Loucy (cell line): Measurements from ENCODE around the gene MRPL57.
"Not testable (repeated sequence)": the region's sequence is repeated elsewhere in the genome, so short reads cannot be mapped to it uniquely, and the experiment has no call there.

Experiments
- H2AFZ ChIP-seq: fragments of 200-600 bp; sonication (generic); 2 replicates; pipeline ENCODE4 v1.6.0; 2016; ENCODE audit warnings: antibody characterized with exemption, mild to moderate bottlenecking, low read length, moderate library complexity
- H3F3A ChIP-seq: fragments of 200-600 bp; 2 replicates; pipeline ENCODE4 v1.6.0; 2016; ENCODE audit warnings: antibody characterized with exemption, low read depth, mild to moderate bottlenecking
- H3K27me3 ChIP-seq: fragments of 200-600 bp; sonication (generic); 2 replicates; pipeline ENCODE4 v1.6.1; 2014; ENCODE audit warnings: low read length, mild to moderate bottlenecking; ENCODE audit not compliant: insufficient read depth, poor library complexity, severe bottlenecking
- H3K36me3 ChIP-seq: fragments of 200-600 bp; sonication (generic); 2 replicates; pipeline ENCODE4 v1.6.1; 2016; ENCODE audit warnings: low read length; ENCODE audit not compliant: insufficient read depth
- H3K4me1 ChIP-seq: fragments of 200-600 bp; sonication (generic); 2 replicates; pipeline ENCODE4 v1.5.1; 2014; ENCODE audit warnings: low read length, mild to moderate bottlenecking; ENCODE audit not compliant: insufficient read depth, poor library complexity, severe bottlenecking
- H3K4me2 ChIP-seq: fragments of 200-600 bp; sonication (generic); 2 replicates; pipeline ENCODE4 v1.6.0; 2014; ENCODE audit warnings: antibody characterized with exemption, low read length, low read depth, mild to moderate bottlenecking; ENCODE audit not compliant: poor library complexity, severe bottlenecking
- H3K4me3 ChIP-seq: fragments of 200-600 bp; sonication (generic); 2 replicates; pipeline ENCODE4 v1.5.1; 2014; ENCODE audit warnings: low read length, mild to moderate bottlenecking, mixed read lengths; ENCODE audit not compliant: poor library complexity, severe bottlenecking
- H3K79me2 ChIP-seq: fragments of 200-600 bp; sonication (generic); 2 replicates; pipeline ENCODE4 v1.6.1; 2014; ENCODE audit warnings: low read length; ENCODE audit not compliant: insufficient read depth
- H3K9ac ChIP-seq: fragments of 200-600 bp; sonication (generic); 2 replicates; pipeline ENCODE4 v1.6.0; 2014; ENCODE audit warnings: mild to moderate bottlenecking, low read depth, low read length, moderate library complexity; ENCODE audit not compliant: poor library complexity, severe bottlenecking
- H3K9me2 ChIP-seq: fragments of 200-600 bp; sonication (generic); replicated peaks from 2 replicates; pipeline ENCODE4 v1.6.1; 2016; ENCODE audit warnings: low read depth, low read length, mixed read lengths
- H3K9me3 ChIP-seq: fragments of 200-600 bp; sonication (generic); 2 replicates; pipeline ENCODE4 v1.6.1; 2014; ENCODE audit warnings: mild to moderate bottlenecking, antibody characterized with exemption, low read length, low read depth; ENCODE audit not compliant: insufficient read depth
- H4K20me1 ChIP-seq: fragments of 200-600 bp; sonication (generic); 2 replicates; pipeline ENCODE4 v1.6.0; 2014; ENCODE audit warnings: antibody characterized with exemption, low read length, mild to moderate bottlenecking; ENCODE audit not compliant: insufficient read depth, poor library complexity, severe bottlenecking
- EZH2phosphoT487 ChIP-seq: fragments of 200-600 bp; IDR thresholded peaks from 2 replicates; pipeline ENCODE4 v1.6.1; 2018; ENCODE audit warnings: antibody characterized with exemption, mild to moderate bottlenecking, moderate library complexity, borderline replicate concordance
- TF ChIP-seq, protein P1 (sequence below): fragments of 200-600 bp; sonication (generic); conservative IDR thresholded peaks from 2 replicates; pipeline ENCODE4 v1.5.1; 2014; ENCODE audit warnings: mild to moderate bottlenecking, antibody characterized with exemption, low read length

Gene MRPL57

GRCh38 chr13:21152251-21152899, 24.1 kb upstream of the MRPL57 start:
- no peak overlapping the region for H3K4me2 ChIP-seq
- H3K9ac ChIP-seq = no peak overlapping the region
- H3K4me3 ChIP-seq = no peak overlapping the region
- H3K9me3 ChIP-seq = no peaks in the 10 kb centered on the region
- no peaks in the 10 kb centered on the region for H3K27me3 ChIP-seq
- TF ChIP-seq, protein P1, sequence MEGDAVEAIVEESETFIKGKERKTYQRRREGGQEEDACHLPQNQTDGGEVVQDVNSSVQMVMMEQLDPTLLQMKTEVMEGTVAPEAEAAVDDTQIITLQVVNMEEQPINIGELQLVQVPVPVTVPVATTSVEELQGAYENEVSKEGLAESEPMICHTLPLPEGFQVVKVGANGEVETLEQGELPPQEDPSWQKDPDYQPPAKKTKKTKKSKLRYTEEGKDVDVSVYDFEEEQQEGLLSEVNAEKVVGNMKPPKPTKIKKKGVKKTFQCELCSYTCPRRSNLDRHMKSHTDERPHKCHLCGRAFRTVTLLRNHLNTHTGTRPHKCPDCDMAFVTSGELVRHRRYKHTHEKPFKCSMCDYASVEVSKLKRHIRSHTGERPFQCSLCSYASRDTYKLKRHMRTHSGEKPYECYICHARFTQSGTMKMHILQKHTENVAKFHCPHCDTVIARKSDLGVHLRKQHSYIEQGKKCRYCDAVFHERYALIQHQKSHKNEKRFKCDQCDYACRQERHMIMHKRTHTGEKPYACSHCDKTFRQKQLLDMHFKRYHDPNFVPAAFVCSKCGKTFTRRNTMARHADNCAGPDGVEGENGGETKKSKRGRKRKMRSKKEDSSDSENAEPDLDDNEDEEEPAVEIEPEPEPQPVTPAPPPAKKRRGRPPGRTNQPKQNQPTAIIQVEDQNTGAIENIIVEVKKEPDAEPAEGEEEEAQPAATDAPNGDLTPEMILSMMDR = no peak
- no peak for TF ChIP-seq EZH2phosphoT487
- no peaks in the 10 kb centered on the region for H4K20me1 ChIP-seq
- no peaks in the 10 kb centered on the region for H3K9me2 ChIP-seq
- peaks cover 9% of the 10 kb centered on the region for H3K4me1 ChIP-seq
- H3F3A ChIP-seq = no peaks in the 10 kb centered on the region
- H2AFZ ChIP-seq = no peak overlapping the region
- no peaks in the 10 kb centered on the region for H3K79me2 ChIP-seq
- peaks cover 22% of the 10 kb centered on the region for H3K36me3 ChIP-seq

DNA sequence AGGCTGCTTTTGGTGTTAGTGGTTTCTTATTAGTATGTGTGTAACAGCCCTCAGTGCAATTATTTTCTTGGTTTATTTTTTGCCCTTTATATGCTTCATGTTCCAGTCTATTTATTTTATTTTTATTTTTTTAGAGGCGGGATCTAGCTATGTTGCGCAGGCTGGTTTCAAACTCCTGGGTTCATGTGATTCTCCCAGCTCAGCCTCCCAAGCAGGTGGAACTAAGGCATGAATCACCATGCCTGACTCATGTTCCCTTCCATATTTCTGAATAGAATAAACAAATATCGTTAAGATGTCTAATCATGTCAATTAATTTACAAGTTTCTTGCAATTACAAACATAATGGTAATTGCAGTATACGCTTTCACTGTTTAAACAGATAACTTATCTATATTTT, 11.8 kb upstream of the MRPL57 start:
- Histone ChIP-seq H3K4me2 (no peak overlapping the region), H3K36me3 (peaks cover 31% of the 10 kb centered on the region; the same call in 1 of the 2 replicates), H3K27me3 (no peaks in the 10 kb centered on the region), H4K20me1 (no peaks in the 10 kb centered on the region), H3K9ac (no peak overlapping the region), H3K4me3 (no peak overlapping the region), H3K9me2 (no peaks in the 10 kb centered on the region), H3F3A (no peaks in the 10 kb centered on the region), H3K9me3 (no peaks in the 10 kb centered on the region), H3K79me2 (peaks cover 7% of the 10 kb centered on the region; the same call in 1 of the 2 replicates), H3K4me1 (no peaks in the 10 kb centered on the region), H2AFZ (no peak overlapping the region)
- TF ChIP-seq, protein P1 = no peak
- no peak for TF ChIP-seq EZH2phosphoT487

GRCh38 chr13:21165606-21166005, 10.9 kb upstream of the MRPL57 start:
- H3K79me2 ChIP-seq = peaks cover 12% of the 10 kb centered on the region; the same call in 1 of the 2 replicates
- H3K9me2 ChIP-seq, H3K9me3 ChIP-seq, H3F3A ChIP-seq, H3K4me3 ChIP-seq, H3K4me2 ChIP-seq, H3K4me1 ChIP-seq, H2AFZ ChIP-seq, H3K9ac ChIP-seq, H3K27me3 ChIP-seq, H4K20me1 ChIP-seq: not testable (repeated sequence)
- peaks cover 37% of the 10 kb centered on the region; the same call in 1 of the 2 replicates for H3K36me3 ChIP-seq

DNA sequence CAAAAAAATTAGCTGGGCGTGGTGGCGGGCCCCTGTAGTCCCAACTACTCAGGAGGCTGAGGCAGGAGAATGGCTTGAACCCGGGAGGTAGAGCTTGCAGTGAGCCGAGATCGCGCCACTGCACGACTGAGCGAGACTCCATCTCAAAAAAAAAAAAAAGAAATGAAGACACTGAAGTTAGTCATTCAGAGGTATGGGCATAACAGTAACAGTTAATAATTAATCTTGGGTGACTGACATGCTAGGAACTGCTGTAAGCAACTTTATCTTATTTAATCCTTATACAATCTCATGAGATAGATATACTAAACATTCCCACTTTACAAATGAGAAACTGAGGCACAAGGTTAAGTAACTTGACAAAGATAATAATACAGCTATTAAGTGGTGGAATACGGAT, 5.0 kb upstream of the MRPL57 start:
- no peak overlapping the region for H3K9ac ChIP-seq
- peaks cover 24% of the 10 kb centered on the region for H3K4me1 ChIP-seq
- no peak overlapping the region for H2AFZ ChIP-seq
- no peaks in the 10 kb centered on the region for H3F3A ChIP-seq
- H3K9me2 ChIP-seq = no peaks in the 10 kb centered on the region
- no peaks in the 10 kb centered on the region for H3K27me3 ChIP-seq
- peaks cover 8% of the 10 kb centered on the region for H4K20me1 ChIP-seq
- H3K79me2 ChIP-seq = peaks cover 66% of the 10 kb centered on the region
- TF ChIP-seq, protein P1 = no peak
- TF ChIP-seq EZH2phosphoT487 = no peak
- H3K9me3 ChIP-seq = no peaks in the 10 kb centered on the region
- H3K36me3 ChIP-seq = peaks cover 34% of the 10 kb centered on the region; the same call in 1 of the 2 replicates
- H3K4me2 ChIP-seq = peak overlapping the region; percentile 66
- no peak overlapping the region for H3K4me3 ChIP-seq

DNA sequence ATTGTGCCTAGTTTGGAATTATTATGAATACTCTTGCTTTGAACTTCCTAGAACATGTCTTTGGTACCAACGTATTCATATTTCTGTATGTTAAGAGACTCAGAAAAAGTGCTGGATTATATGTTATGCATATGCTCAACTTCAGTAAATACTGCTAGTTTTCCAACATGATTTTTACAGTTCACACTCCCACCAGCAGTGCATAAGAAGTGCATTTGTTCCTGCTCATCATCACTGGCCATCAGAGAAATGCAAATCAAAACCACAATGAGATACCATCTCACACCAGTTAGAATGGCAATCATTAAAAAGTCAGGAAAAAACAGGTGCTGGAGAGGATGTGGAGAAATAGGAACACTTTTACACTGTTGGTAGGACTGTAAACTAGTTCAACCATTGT, 2.7 kb upstream of the MRPL57 start:
- Histone ChIP-seq H3K9ac (peak overlapping the region; percentile 50), H4K20me1 (peaks cover 22% of the 10 kb centered on the region), H3K36me3 (peaks cover 21% of the 10 kb centered on the region; the same call in 1 of the 2 replicates), H3K4me1 (peaks cover 34% of the 10 kb centered on the region), H3K79me2 (peaks cover 90% of the 10 kb centered on the region), H3K4me3 (peak overlapping the region; percentile 57), H3K4me2 (peak overlapping the region; percentile 66)
- not testable (repeated sequence) for H3K9me3 ChIP-seq, H2AFZ ChIP-seq, H3K9me2 ChIP-seq, H3F3A ChIP-seq, H3K27me3 ChIP-seq
